ENCODE data around the gene TNFSF18. TPM values are rescaled to one million over a fixed set of nuclear protein-coding genes. Genes with fewer than 3 reads are reported as not detected.

TNFSF18 gene
- total RNA-seq, 4 donors from 2014 or later: 0.28 to 0.36 TPM; not detected in 2

DNA sequence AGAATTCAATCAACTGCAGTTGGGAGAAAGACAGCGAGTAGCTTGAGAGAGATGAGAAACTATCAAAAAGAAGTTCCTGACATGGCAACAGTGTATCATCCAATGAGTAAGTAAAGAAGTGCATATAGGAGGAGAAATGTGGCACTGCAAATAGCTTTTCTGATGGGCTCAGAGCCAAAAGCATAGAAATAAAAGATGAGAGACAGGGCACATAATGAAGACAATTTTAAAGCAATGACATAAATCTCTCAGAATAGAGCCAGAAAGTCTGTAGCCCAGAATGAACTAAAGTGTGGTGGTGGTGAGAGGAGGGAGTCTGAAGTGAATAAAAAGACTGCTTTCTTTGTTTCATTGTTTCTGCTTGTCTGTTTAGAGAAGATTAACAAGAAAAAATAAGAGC is 34.3 kb downstream of the TNFSF18 start:
- no peak for ATAC-seq (ENCODE audit: low FRiP score)
- DNase-seq (ENCODE audit: low spot score): no peak
- TF ChIP-seq, protein P1, sequence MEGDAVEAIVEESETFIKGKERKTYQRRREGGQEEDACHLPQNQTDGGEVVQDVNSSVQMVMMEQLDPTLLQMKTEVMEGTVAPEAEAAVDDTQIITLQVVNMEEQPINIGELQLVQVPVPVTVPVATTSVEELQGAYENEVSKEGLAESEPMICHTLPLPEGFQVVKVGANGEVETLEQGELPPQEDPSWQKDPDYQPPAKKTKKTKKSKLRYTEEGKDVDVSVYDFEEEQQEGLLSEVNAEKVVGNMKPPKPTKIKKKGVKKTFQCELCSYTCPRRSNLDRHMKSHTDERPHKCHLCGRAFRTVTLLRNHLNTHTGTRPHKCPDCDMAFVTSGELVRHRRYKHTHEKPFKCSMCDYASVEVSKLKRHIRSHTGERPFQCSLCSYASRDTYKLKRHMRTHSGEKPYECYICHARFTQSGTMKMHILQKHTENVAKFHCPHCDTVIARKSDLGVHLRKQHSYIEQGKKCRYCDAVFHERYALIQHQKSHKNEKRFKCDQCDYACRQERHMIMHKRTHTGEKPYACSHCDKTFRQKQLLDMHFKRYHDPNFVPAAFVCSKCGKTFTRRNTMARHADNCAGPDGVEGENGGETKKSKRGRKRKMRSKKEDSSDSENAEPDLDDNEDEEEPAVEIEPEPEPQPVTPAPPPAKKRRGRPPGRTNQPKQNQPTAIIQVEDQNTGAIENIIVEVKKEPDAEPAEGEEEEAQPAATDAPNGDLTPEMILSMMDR (IDR thresholded peaks at IDR 0.05): no peak

DNA sequence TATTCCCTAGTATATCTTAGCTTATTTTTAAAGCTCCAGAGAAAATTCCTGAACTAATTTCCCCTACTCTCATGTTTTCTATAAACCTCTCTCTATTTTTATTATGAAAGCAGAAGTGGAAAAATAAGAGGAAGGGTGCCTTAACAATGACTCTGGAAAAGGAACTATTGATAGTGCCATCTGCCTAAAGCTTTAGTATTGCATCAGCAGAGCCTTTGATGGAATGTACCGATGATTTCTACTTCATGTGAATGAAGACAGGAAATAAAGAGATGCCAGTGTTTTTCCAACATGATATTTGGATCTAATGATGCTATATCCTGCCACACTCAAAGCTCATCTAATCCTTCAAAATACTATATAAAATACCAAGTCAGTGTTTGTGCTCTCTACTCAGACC is 35.1 kb downstream of the TNFSF18 start:
- DNase-seq (ENCODE audit: low spot score) (no peak), ATAC-seq (ENCODE audit: low FRiP score) (no peak)

DNA sequence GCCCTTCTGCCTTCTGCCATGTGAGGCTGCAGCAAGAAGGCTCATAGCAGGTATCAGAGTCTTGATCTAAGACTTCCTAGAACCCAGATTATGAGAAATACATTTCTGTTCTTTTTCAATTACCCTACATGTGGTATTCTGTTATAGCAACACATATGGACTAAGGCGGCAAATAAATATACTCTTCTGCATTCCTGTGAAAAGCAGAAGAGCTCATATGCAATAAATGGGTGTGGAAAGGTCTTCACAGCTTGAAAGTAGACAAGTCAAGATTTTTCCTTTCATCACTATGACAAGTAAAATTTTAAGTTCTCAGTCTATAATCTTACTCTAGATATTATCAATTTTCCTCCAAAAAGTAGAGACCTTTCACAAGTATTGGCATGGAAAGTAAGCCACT is 36.6 kb downstream of the TNFSF18 start:
- ATAC-seq (ENCODE audit: low FRiP score) (no peak), DNase-seq (ENCODE audit: low spot score) (no peak)
- TF ChIP-seq, protein P1 (IDR thresholded peaks at IDR 0.05): no peak

More for the DNA sequence above, 35.1 kb downstream of the TNFSF18 start:
- TF ChIP-seq, protein P1 (IDR thresholded peaks at IDR 0.05): no peak

DNA sequence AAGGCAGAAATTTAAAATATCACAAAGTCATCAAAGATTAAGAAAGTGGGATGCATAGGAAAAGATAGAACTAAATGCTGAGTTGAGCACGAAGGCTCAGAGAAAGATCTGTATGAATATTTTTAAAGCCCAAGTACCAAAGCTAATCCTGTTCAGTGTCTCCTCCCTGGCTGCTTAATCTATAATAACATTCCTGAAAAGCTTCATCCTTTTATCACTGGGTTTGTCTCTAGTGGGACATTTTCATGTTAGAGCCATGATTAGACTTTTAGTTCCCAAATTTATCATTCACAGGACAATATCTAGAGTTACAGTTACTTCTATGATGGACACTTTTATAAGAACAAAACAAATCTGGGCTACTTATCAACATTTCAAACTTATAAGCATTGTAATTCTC is 38.6 kb downstream of the TNFSF18 start:
- TF ChIP-seq, protein P1 (IDR thresholded peaks at IDR 0.05): no peak
- no peak for DNase-seq (ENCODE audit: low spot score)
- ATAC-seq (ENCODE audit: low FRiP score): no peak

DNA sequence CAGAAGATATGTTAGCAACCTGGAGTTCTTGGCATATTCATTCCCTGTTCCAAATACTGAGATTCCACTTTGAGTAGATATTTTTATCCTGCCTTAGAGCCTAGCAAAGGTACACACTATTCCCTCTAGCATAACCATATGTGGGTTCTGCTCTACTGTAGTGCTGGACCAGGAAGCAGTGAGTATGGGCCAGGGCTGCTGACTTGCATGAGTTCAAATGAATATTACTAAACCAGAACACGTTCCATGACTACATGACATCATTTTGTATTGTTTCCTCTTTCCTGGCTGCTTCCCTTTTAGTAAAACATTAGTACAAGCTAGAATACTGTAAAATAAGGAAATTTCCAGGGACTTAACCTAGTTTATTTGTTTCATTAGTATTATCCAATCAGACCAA is 41.1 kb downstream of the TNFSF18 start:
- no peak for ATAC-seq (ENCODE audit: low FRiP score)
- TF ChIP-seq, protein P1 (IDR thresholded peaks at IDR 0.05): no peak
- no peak for DNase-seq (ENCODE audit: low spot score)

DNA sequence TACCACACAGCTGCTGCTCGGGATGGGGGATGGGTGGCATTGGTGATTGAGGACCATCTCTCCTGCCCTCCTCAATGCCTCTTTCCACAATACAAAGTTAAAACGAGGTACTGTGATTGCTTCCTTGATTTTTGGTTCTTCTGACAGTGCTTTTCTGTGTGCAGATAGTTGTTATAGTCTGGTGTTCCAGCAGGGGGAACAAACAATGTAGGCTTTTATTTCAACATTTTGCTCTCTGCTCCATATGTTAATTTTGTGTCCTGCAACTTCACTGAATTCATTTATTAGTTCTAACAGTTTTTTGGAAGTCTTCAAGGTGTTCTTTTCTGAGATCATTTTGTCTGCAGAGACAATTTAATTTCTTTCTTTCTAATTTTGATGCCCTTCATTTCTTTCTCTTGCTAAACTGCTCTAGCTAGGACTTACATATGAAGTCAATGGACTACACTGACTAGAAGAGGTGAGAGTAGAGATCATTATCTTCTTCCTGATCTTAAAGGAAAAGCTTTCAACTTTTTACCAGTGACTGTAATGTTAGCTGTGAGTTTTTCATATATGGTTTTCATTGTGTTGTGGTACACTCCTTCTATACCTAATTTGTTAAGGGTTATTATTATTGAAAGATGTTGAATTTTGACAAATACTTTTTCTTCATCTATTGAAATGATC is 45.4 kb downstream of the TNFSF18 start:
- no peak for ATAC-seq (ENCODE audit: low FRiP score)
- TF ChIP-seq, protein P1 (IDR thresholded peaks at IDR 0.05): no peak

More for the DNA sequence above, 45.4 kb downstream of the TNFSF18 start:
- DNase-seq (ENCODE audit: low spot score): no peak

Data from omental fat pad (tissue), 4 donors.